Transverse colon (tissue), 4 donors: ENCODE results near the gene EPHA4. TPM values are rescaled to one million over a fixed set of nuclear protein-coding genes. Genes with fewer than 3 reads are reported as not detected.

Experiments used
- DNase-seq: peaks from one replicate; pipeline ENCODE4 v3.0.0-alpha.2; 2019
- H3K27ac ChIP-seq, 4 donors: fragments of 200-600 bp; sonication (generic); 2 replicates each; pipeline ENCODE4 v1.5.1; 2016 to 2018; ENCODE audit warnings: inconsistent platforms in 4 of 4
- H3K27me3 ChIP-seq: fragments of 200-600 bp; sonication (generic); 2 replicates; pipeline ENCODE4 v1.5.1; 2017; ENCODE audit warnings: inconsistent platforms
- H3K36me3 ChIP-seq, 4 donors: fragments of 200-600 bp; sonication (generic); 2 replicates each; pipeline ENCODE4 v1.5.1; 2017 to 2019; ENCODE audit warnings: inconsistent platforms in 4 of 4
- H3K4me1 ChIP-seq, 4 donors: fragments of 200-600 bp; sonication (generic); 2 replicates each; pipeline ENCODE4 v1.5.1; 2017 to 2020; ENCODE audit warnings: inconsistent platforms in 4 of 4
- H3K4me3 ChIP-seq, 4 donors: fragments of 200-600 bp; sonication (generic); 1 replicate in 1 of 4; 2 replicates in 3 of 4; pipeline versions ENCODE4 v1.5.1 to v1.6.1; 2017 to 2019; ENCODE audit warnings: inconsistent platforms in 4 of 4
- H3K9me3 ChIP-seq, 2 donors: fragments of 200-600 bp; sonication (generic); 2 replicates each; pipeline ENCODE4 v1.5.1; 2017 to 2019; ENCODE audit warnings: inconsistent platforms in 2 of 2
- CTCF ChIP-seq, 5 experiments: fragments of 200-600 bp in 3 of 5; fragments of 450-650 bp in 2 of 5; sonication (generic) in 3 of 5; IDR thresholded peaks; 1 replicate in 2 of 5; 2 replicates in 3 of 5; pipeline ENCODE4 v1.5.1; 2016 to 2017; ENCODE audit warnings: antibody characterized with exemption in 5 of 5, inconsistent platforms in 3 of 5, mild to moderate bottlenecking in 2 of 5, moderate library complexity in 1 of 5
- EP300 ChIP-seq: sonication (generic); formaldehyde crosslinking; IDR thresholded peaks from one replicate; pipeline ENCODE4 v1.6.1; 2017; ENCODE audit warnings: antibody characterized with exemption, low read depth
- POLR2A ChIP-seq: fragments of 450-650 bp; IDR thresholded peaks from one replicate; pipeline ENCODE4 v1.6.1; 2016; ENCODE audit warnings: antibody characterized with exemption, mild to moderate bottlenecking, moderate library complexity
- POLR2AphosphoS5 ChIP-seq, 3 donors: sonication (generic); formaldehyde crosslinking; IDR thresholded peaks; one replicate each; pipeline ENCODE4 v1.6.1; 2016; ENCODE audit warnings: antibody characterized with exemption in 3 of 3
- WGBS, 2 donors: methylation state at CpG; one replicate each; pipeline ENCODE4 v1.1.5; 2018; ENCODE audit warnings: low coverage in 1 of 2; 5-methylcytosine and 5-hydroxymethylcytosine counted together
- in situ Hi-C, 4 donors: fragments of 200-750 bp; cut with MboI; loops; one replicate each; pipeline versions ENCODE4 v1.15.0 to v1.15.1; 2017; ENCODE audit warnings: low sequenced_read_pairs in 3 of 4, low pct_ligation_motif_present in 1 of 4, low pct_unique_long_range_greater_than_20kb in 1 of 4
- intact Hi-C: fragments of 100-400 bp; cut with DNase I; formaldehyde crosslinking; loops from one replicate; pipeline ENCODE4 v1.15.1; 2023; ENCODE audit warnings: low total_unique reads
- total RNA-seq, 4 donors: library from RNA; depleted of rRNA; stranded (reverse); fragments of >200 nt; gene quantifications; one replicate each; pipeline ENCODE4 v1.1.0, GENCODE V29; 2016

The EPHA4 gene
- total RNA-seq, 4 donors from 2014 or later: 1.5 to 21.0 (median 13.8) TPM

- no peaks in the 10 kb centered on the region for H3K9me3 ChIP-seq
- no peaks in the 10 kb centered on the region for H3K4me1 ChIP-seq
- no peaks in the 10 kb centered on the region for H3K27me3 ChIP-seq
- 44 to 58% methylated on average over 2 of the region's 2 CpGs for WGBS, 2 donors
- TF ChIP-seq CTCF (IDR thresholded peaks at IDR 0.05): no peak
- no peak for TF ChIP-seq POLR2A
- TF ChIP-seq POLR2AphosphoS5 (IDR thresholded peaks at IDR 0.05): no peak
- no peaks in the 10 kb centered on the region for H3K36me3 ChIP-seq
- H3K27ac ChIP-seq: no peak overlapping the region
- in situ Hi-C loops: no loop called here
- intact Hi-C loops: no loop called here
- H3K4me3 ChIP-seq: no peak overlapping the region
- no peak for DNase-seq
Observed at GRCh38 chr2:221503965-221504364, 68.1 kb downstream of the EPHA4 start.

GRCh38 chr2:221502270-221503010, 69.7 kb downstream of the EPHA4 start:
- no peaks in the 10 kb centered on the region for H3K27me3 ChIP-seq
- H3K27ac ChIP-seq: no peak overlapping the region
- no peak overlapping the region for H3K4me3 ChIP-seq

GRCh38 chr2:221501883-221502269, 70.2 kb downstream of the EPHA4 start:
- Histone ChIP-seq H3K4me3 (no peak overlapping the region), H3K27me3 (no peaks in the 10 kb centered on the region), H3K27ac (no peak overlapping the region), H3K4me1 (no peaks in the 10 kb centered on the region), H3K9me3 (no peaks in the 10 kb centered on the region), H3K36me3 (no peaks in the 10 kb centered on the region)
- TF ChIP-seq POLR2AphosphoS5 (IDR thresholded peaks at IDR 0.05) (no peak), EP300 (no peak), CTCF (IDR thresholded peaks at IDR 0.05) (no peak), POLR2A (no peak)
- DNase-seq: no peak
- intact Hi-C loops (no loop called here), in situ Hi-C loops (no loop called here)
- 78 to 88% methylated on average over 4 of the region's 4 CpGs for WGBS, 2 donors

More at GRCh38 chr2:221502270-221503010, 69.7 kb downstream of the EPHA4 start:
- TF ChIP-seq POLR2A: no peak
- no peak for TF ChIP-seq CTCF (IDR thresholded peaks at IDR 0.05)
- TF ChIP-seq POLR2AphosphoS5 (IDR thresholded peaks at IDR 0.05): no peak
- no peak for TF ChIP-seq EP300
- no peaks in the 10 kb centered on the region for H3K9me3 ChIP-seq
- 71% methylated on average over 8 of the region's 8 CpGs; no CpG with 5 or more reads in 1 of the 2 donors for WGBS, 2 donors
- intact Hi-C loops: no loop called here
- no peak for DNase-seq
- in situ Hi-C loops: no loop called here
- no peaks in the 10 kb centered on the region for H3K4me1 ChIP-seq
- no peaks in the 10 kb centered on the region for H3K36me3 ChIP-seq

GRCh38 chr2:221501210-221501882, 70.8 kb downstream of the EPHA4 start:
- no peaks in the 10 kb centered on the region for H3K9me3 ChIP-seq
- no peak overlapping the region for H3K27ac ChIP-seq
- H3K4me1 ChIP-seq: no peaks in the 10 kb centered on the region
- WGBS, 2 donors: 84 to 86% methylated on average over 10 of the region's 10 CpGs
- in situ Hi-C loops (no loop called here), intact Hi-C loops (no loop called here)
- no peak for DNase-seq
- H3K4me3 ChIP-seq: no peak overlapping the region
- H3K36me3 ChIP-seq: no peaks in the 10 kb centered on the region
- TF ChIP-seq CTCF (IDR thresholded peaks at IDR 0.05) (no peak), POLR2AphosphoS5 (IDR thresholded peaks at IDR 0.05) (no peak), EP300 (no peak), POLR2A (no peak)
- H3K27me3 ChIP-seq: no peaks in the 10 kb centered on the region
